HepG2 (cell line): ENCODE measurements around the gene SEPTIN2. TPM values are rescaled to one million over a fixed set of nuclear protein-coding genes. Genes with fewer than 3 reads are reported as not detected.
A peak's percentile ranks its signal among the peaks of the same experiment; 100 is the strongest.

Experiments used
- BCL3 ChIP-seq: sonication (generic); formaldehyde crosslinking; IDR thresholded peaks from 2 replicates; pipeline ENCODE4 v1.5.1; 2020; ENCODE audit warnings: mild to moderate bottlenecking, missing genetic modification reagents, moderate library complexity
- BORCS8-MEF2B ChIP-seq: sonication (generic); formaldehyde crosslinking; IDR thresholded peaks from 2 replicates; pipeline ENCODE4 v1.8.0; 2022; ENCODE audit warnings: mild to moderate bottlenecking, missing genetic modification reagents
- FOXK2 ChIP-seq: fragments of 450-650 bp; IDR thresholded peaks from 2 replicates; pipeline ENCODE4 v1.6.1; 2016
- GFI1 ChIP-seq: sonication (generic); formaldehyde crosslinking; IDR thresholded peaks from 2 replicates; pipeline ENCODE4 v1.5.0; 2020; ENCODE audit warnings: missing genetic modification reagents, mild to moderate bottlenecking, borderline replicate concordance
- HHEX ChIP-seq: IDR thresholded peaks from 2 replicates; pipeline ENCODE4 v1.6.1; 2016; ENCODE audit warnings: control low read depth
- HMGXB4 ChIP-seq, 2 experiments: sonication (generic) in 1 of 2; formaldehyde crosslinking in 1 of 2; IDR thresholded peaks; 2 replicates each; pipeline versions ENCODE4 v1.4.0 to v1.6.1; 2018 to 2020; ENCODE audit warnings: missing genetic modification reagents in 2 of 2, borderline replicate concordance in 1 of 2, low read depth in 1 of 2, mild to moderate bottlenecking in 1 of 2, missing biosample characterization in 1 of 2
- IKZF5 ChIP-seq: IDR thresholded peaks from 2 replicates; pipeline ENCODE4 v1.6.1; 2018; ENCODE audit warnings: missing genetic modification reagents, mild to moderate bottlenecking, missing compliant biosample characterization
- KLF12 ChIP-seq: sonication (generic); formaldehyde crosslinking; IDR thresholded peaks from 2 replicates; pipeline ENCODE4 v1.4.0; 2020; ENCODE audit warnings: missing genetic modification reagents, borderline replicate concordance
- MYNN ChIP-seq: sonication (generic); formaldehyde crosslinking; IDR thresholded peaks from 2 replicates; pipeline ENCODE4 v1.4.0; 2020; ENCODE audit warnings: mild to moderate bottlenecking, low read depth, missing genetic modification reagents
- TEAD3 ChIP-seq: optimal IDR thresholded peaks from 2 replicates; pipeline ENCODE3; 2016; ENCODE audit warnings: borderline replicate concordance
- TEF ChIP-seq: sonication (generic); formaldehyde crosslinking; IDR thresholded peaks from 2 replicates; pipeline ENCODE4 v1.5.0; 2020; ENCODE audit warnings: missing genetic modification reagents
- ZBTB25 ChIP-seq: IDR thresholded peaks from 2 replicates; pipeline ENCODE4 v1.6.1; 2018; ENCODE audit warnings: missing genetic modification reagents
- ZBTB26 ChIP-seq: IDR thresholded peaks from 2 replicates; pipeline ENCODE4 v1.6.1; 2016; ENCODE audit warnings: missing compliant biosample characterization, missing genetic modification reagents, borderline replicate concordance
- ZFP41 ChIP-seq: sonication (generic); formaldehyde crosslinking; IDR thresholded peaks from 2 replicates; pipeline ENCODE4 v1.4.0; 2020; ENCODE audit warnings: mild to moderate bottlenecking, missing genetic modification reagents, borderline replicate concordance
- ZNF101 ChIP-seq: sonication (generic); formaldehyde crosslinking; IDR thresholded peaks from 2 replicates; pipeline ENCODE4 v1.4.0; 2020; ENCODE audit warnings: mild to moderate bottlenecking, low read depth, missing genetic modification reagents, borderline replicate concordance
- ZNF12 ChIP-seq: sonication (generic); formaldehyde crosslinking; IDR thresholded peaks from 2 replicates; pipeline ENCODE4 v1.5.0; 2020; ENCODE audit warnings: missing genetic modification reagents
- ZNF260 ChIP-seq: sonication (generic); formaldehyde crosslinking; IDR thresholded peaks from 2 replicates; pipeline ENCODE4 v1.4.0; 2020; ENCODE audit warnings: missing genetic modification reagents, low read depth, mild to moderate bottlenecking, borderline replicate concordance
- ZNF317 ChIP-seq: sonication (generic); formaldehyde crosslinking; IDR thresholded peaks from 2 replicates; pipeline ENCODE4 v1.5.0; 2020; ENCODE audit warnings: mild to moderate bottlenecking, missing genetic modification reagents
- ZNF34 ChIP-seq: sonication (generic); formaldehyde crosslinking; IDR thresholded peaks from 2 replicates; pipeline ENCODE4 v1.4.0; 2020; ENCODE audit warnings: mild to moderate bottlenecking, missing genetic modification reagents, borderline replicate concordance
- ZNF552 ChIP-seq: sonication (generic); formaldehyde crosslinking; IDR thresholded peaks from 2 replicates; pipeline ENCODE4 v1.9.0; 2022; ENCODE audit warnings: missing genetic modification reagents, mild to moderate bottlenecking, borderline replicate concordance
- ZNF660 ChIP-seq: sonication (generic); formaldehyde crosslinking; IDR thresholded peaks from 2 replicates; pipeline ENCODE4 v1.5.1; 2020; ENCODE audit warnings: mild to moderate bottlenecking, low read depth, missing genetic modification reagents, borderline replicate concordance
- polyA plus RNA-seq, 8 experiments: library from polyadenylated mRNA; depleted of rRNA in 3 of 8; stranded (reverse) in 7 of 8; unstranded in 1 of 8; fragments of >200 nt; fragmentation: Illumina TruSeq in 4 of 8; extraction: Trizol in 4 of 8; gene quantifications; 2 replicates each; pipeline versions ENCODE4 v1.2.1 to v1.2.3, GENCODE V29; 2011 to 2016; ENCODE audit warnings: low read depth in 4 of 8, missing spikeins in 1 of 8, mixed read lengths in 1 of 8; ENCODE audit not compliant: insufficient read depth in 1 of 8
- total RNA-seq, 5 experiments: library from RNA; depleted of rRNA; stranded (reverse); fragments of >200 nt; fragmentation: Illumina TruSeq; extraction: Trizol; gene quantifications; 2 replicates each; pipeline ENCODE4 v1.2.3, GENCODE V29; 2016; ENCODE audit warnings: low read depth in 1 of 5

Gene SEPTIN2
- total and polyA plus RNA-seq, 2 of the 13 experiments (the other 11 are each of a cell fraction or from before 2014, with no cell fraction given): 493 to 733 TPM

- TF ChIP-seq ZBTB25 (CRISPR knock-in tag) (peak; percentile 92), KLF12 (CRISPR knock-in tag) (peak; percentile 78), ZNF317 (CRISPR knock-in tag) (peak; percentile 93), ZBTB26 (CRISPR knock-in tag) (no peak; the same call in 1 of the 2 replicates), ZNF34 (CRISPR knock-in tag) (0 out of 2 replicates have a peak, but pooled peaks have one; percentile 27), ZFP41 (CRISPR knock-in tag) (no peak), GFI1 (CRISPR knock-in tag) (no peak; the same call in none of the 2 replicates), TEAD3 (CRISPR knock-in tag) (peak; percentile 52), TEF (CRISPR knock-in tag) (no peak), BCL3 (CRISPR knock-in tag) (peak; percentile 81), BORCS8-MEF2B (CRISPR knock-in tag) (peak; percentile 80), HMGXB4 (CRISPR knock-in tag; IDR thresholded peaks at IDR 0.05; ENCODE audit: borderline replicate concordance in 1 of 2, low read depth in 1 of 2) (peak; percentile 96 to 99; a peak in 3 of 4 replicates), MYNN (CRISPR knock-in tag) (peak; percentile 79), IKZF5 (CRISPR knock-in tag) (peak; percentile 98), ZNF12 (peak; percentile 73; the same call in 1 of the 2 replicates), FOXK2 (0 out of 2 replicates have a peak, but pooled peaks have one; percentile 28), ZNF552 (CRISPR knock-in tag) (peak; percentile 77; the same call in 1 of the 2 replicates), ZNF101 (peak; percentile 87), ZNF260 (CRISPR knock-in tag) (no peak), HHEX (CRISPR knock-in tag) (no peak), ZNF660 (CRISPR knock-in tag) (0 out of 2 replicates have a peak, but pooled peaks have one; percentile 34)
These were observed 439 bp upstream of the SEPTIN2 start, which contains the start of gene HDLBP (continued) for GRCh38 chr2:241315093-241315878.
